GM19463 (cell line): ENCODE data around the gene SOD1.

Experiments
- ATAC-seq: cut with Tn5 transposase; IDR thresholded peaks from one replicate; pipeline ENCODE4 v1.9.1; 2021; ENCODE audit warnings: mild to moderate bottlenecking, moderate library complexity; ENCODE audit not compliant: unreplicated experiment

SOD1 gene

GRCh38 chr21:31678478-31678877 lies 19.0 kb downstream of the SOD1 start:
- ATAC-seq: no peak

- no peak for ATAC-seq
Observed at GRCh38 chr21:31682620-31683019, 23.1 kb downstream of the SOD1 start.

DNA sequence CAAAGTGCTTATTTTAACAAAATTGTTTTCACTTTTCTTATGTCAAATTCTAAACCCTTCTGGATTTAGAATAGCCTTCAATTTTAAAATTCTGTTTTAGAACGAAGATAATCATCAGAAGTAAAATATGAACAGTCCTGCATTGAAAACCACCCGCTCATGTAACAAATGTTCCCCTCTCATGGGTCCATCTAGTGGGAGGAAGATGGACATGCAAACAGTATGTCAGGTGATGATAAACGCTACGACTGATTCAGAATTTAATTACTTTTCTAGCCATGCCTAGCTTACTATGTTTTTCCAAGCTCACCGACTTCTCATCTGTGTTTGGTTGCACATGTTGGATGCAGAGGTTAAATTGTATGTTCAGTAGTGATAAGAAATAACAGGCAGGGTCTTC lies 23.5 kb downstream of the SOD1 start:
- ATAC-seq: no peak

DNA sequence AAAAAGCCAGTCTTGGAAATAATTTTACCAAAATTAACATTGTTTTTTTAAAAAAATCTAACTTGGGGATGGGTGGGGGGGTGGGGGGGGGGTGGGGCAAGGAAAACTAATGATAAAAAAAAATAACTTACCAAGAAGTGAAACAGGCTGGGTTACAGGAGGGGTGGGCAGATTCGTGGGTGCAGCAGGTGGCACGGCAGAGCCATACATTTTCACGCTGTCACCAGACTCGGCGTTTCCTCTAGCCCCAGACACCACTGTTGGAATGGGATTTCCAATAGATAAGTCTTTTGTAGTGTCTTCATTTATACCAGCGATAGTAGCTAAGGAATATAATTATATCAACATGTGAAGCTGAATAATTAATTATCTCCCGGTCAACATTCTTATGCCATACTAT lies 25.4 kb downstream of the SOD1 start:
- ATAC-seq: no peak

- ATAC-seq: no peak
Observed at GRCh38 chr21:31686272-31686915, 26.9 kb downstream of the SOD1 start.

- ATAC-seq: no peak
Observed at GRCh38 chr21:31687108-31687507, 27.6 kb downstream of the SOD1 start.

GRCh38 chr21:31688603-31689368 lies 29.3 kb downstream of the SOD1 start:
- no peak for ATAC-seq

GRCh38 chr21:31693222-31693621 lies 33.7 kb downstream of the SOD1 start:
- ATAC-seq: no peak

- ATAC-seq: no peak
Observed at GRCh38 chr21:31696424-31696823, 36.9 kb downstream of the SOD1 start.

DNA sequence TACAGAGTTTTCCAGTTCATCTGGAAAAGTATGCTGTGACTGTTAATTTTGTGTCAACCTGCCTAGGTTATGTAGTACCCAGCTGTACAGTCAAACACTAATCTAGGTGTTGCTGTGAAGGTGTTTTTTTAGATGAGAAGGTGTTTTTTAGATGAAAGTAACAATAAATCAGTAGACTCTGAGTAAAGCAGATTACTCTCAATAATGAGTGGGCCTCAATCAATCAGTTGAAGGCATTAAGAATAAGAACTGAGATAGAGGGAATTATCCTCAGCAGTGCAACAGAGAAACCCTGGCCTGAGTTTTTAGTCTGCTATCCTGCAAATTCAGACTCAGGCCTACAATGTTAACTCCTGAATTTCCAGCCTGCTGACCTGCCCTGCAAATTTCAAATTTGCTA lies 39.0 kb downstream of the SOD1 start:
- ATAC-seq: no peak

GRCh38 chr21:31700040-31700439 lies 40.5 kb downstream of the SOD1 start:
- no peak for ATAC-seq

DNA sequence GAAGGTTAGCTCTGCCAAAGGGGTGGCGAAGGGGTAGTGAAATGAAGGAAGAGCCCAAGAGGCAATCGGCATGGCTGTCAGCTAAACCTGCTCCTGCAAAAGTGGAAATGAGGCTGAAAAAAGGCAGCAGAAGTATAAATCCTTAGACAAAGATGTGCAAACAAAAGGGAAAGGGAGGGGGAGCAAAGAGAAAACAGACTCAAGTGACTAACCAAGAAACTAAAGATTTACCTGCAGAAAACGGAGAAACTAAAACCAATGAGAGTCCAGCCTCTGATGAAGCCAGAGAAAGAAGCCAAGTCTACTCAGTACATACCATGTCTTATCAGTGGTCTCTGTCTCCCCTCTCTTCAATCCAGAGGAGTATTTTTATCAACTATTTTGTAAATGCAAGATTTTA lies 47.1 kb downstream of the SOD1 start:
- no peak for ATAC-seq

DNA sequence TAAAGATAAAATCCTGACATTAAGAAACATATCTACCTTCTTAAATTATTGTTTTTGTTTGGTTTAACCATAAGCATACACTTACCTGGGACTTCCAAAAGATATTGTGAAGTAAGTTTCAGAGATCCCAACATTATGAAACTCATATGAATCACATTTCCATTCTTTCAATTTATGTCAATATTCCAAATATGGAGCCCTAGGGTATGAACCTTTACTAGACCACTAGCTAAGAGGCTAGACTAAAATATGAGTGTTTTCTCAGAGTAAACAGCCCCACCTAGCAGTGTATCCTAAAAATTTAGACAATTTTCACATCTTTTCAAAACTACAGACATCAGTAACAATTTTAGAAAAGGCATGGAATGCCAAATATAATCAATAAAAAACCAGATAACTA lies 48.0 kb downstream of the SOD1 start:
- no peak for ATAC-seq

DNA sequence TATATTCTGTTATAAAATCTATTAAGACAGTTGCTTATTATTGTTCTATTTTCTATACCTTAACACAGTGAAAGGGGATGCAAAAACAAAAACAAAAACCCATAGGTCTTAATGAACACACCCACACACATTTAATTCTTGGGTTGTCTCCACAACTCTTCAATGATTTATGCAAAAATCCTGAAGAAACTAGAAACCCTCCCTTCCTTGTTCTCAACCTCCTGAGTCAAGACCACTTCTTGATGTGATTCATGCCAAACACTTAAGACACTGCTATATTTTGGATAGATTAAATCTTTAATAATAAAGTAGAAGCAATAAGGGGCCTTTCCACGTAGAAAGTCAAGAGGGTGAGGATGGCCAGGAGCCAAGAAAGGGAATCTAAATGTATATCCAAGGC lies 49.0 kb downstream of the SOD1 start:
- no peak for ATAC-seq

- ATAC-seq: no peak
Observed at GRCh38 chr21:31710586-31710985, 51.1 kb downstream of the SOD1 start.

GRCh38 chr21:31711326-31711725 lies 51.8 kb downstream of the SOD1 start:
- no peak for ATAC-seq

DNA sequence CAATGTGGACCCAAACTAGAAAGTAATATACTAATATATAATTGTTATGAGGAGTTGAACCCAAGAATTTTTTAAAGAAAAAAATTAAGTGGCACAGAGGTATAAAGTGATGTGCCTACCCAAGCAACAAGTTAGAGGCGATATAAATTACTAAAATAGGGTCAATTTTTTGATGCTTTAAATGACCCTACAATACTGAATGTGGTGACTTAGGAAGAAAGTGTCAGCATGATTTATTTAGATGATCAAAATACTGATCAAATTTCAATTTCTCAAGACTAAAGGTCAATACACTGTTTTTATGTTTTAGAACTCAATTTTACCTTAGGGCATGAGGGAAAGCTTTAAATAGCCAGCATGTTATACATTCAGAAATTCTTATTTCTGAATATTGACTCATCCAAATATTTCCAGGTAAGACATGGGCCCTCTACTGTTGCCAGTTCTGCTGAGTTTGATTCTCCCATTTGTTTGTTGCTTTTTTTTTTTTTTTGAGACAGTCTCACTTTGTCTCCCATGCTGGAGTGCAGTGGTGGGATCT lies 52.3 kb downstream of the SOD1 start:
- ATAC-seq: no peak

GRCh38 chr21:31713115-31713514 lies 53.6 kb downstream of the SOD1 start:
- ATAC-seq: no peak

DNA sequence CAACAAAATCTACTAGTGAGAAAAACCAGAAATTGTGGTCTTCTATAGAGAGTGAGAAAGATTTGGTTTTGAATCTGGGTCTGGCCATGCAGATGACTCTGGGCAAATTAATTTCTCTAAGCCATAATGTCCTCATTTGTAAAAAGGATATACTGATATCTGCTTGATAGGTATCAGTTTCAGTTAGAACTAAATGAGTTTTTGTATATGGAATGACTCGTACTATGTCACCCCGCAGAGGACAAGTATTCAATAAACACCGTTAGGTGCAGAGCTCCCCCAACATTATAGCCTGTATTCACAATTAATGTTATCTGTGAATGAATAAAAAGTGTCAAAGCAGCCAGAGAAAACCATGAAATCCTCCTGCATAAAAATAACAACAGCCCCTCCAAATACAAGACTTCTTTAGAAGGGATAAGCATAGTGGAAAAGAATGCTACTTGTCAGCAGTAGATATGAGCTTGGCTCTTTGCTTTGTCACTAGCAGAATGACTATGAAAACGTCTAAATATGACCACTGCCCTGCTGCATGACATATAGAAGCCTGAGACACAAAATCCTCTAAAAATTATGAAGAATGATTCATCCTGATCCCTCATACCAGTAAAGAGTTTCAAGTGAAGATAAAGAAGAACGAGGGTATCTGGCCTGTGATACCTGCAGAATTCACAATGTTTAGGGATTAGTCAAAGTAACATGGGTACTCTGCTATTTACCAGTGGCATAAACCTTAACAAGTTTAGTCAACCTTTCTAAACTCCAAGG lies 54.7 kb downstream of the SOD1 start:
- peak; percentile 77 for ATAC-seq

DNA sequence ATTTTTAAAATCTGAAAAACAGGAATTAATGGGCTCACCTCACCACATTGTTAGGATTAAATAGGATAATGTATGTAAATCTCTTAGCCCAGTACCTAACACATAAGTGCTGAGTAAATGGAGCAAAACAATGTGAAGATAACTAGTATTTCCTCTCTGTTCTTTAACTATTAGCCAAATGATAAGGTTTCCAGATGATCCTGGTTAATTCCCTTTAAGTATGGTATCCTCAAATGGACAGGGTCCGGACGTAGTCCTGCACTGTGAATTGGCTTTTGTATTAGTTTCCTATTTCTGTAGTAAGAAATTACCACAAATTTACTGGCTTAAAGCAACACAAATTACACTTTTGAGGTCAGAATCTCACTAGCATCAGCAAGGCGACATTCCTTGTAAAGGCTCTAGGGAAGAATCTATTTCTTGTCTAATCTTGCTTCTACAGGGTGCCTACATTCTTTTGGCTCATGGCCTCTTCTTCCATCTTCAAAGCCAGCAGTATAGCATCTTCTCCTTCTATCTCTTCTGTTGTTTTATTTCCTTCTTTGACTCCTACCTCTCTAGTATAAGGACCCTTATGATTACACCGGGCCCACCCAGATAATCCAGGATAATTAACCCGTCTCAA lies 55.4 kb downstream of the SOD1 start:
- ATAC-seq: no peak

DNA sequence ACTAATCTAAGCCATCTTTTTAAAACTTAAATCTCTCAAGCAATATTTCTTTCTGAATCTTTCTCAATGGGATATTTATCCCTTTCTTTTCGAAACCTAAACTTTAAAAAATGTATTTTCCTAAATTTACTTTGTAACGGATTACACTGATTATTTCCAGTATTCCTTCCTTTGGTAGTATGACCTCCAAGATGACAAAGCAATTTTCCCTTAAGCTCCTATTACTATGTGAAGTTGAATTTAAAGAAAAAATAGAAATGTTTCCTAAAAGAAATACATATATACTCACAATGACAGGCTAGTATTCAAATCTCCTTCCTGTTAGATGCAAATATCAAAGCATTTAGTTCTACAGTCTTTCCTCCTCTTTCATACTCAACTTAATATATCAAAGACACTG lies 56.6 kb downstream of the SOD1 start:
- ATAC-seq: no peak
